Ishikawa (cell line): Measurements from ENCODE around the gene PRKCZ.

Experiments used
- CEBPB ChIP-seq: IDR thresholded peaks from 2 replicates; pipeline ENCODE4 v1.6.1; 2012
- CREB1 ChIP-seq: IDR thresholded peaks from 2 replicates; pipeline ENCODE4 v1.6.1; 2012; ENCODE audit warnings: low read depth
- EGR1 ChIP-seq: IDR thresholded peaks from 2 replicates; pipeline ENCODE4 v1.6.1; 2012
- EP300 ChIP-seq: IDR thresholded peaks from 2 replicates; pipeline ENCODE4 v1.6.1; 2012; ENCODE audit warnings: borderline replicate concordance
- FOXM1 ChIP-seq: IDR thresholded peaks from 2 replicates; pipeline ENCODE4 v1.6.1; 2012; ENCODE audit warnings: low read depth, borderline replicate concordance
- NFIC ChIP-seq: IDR thresholded peaks from 2 replicates; pipeline ENCODE4 v1.6.1; 2012
- RAD21 ChIP-seq: IDR thresholded peaks from 2 replicates; pipeline ENCODE4 v1.6.1; 2012; ENCODE audit warnings: low read depth
- TAF1 ChIP-seq: IDR thresholded peaks from 2 replicates; pipeline ENCODE4 v1.6.1; 2012; ENCODE audit warnings: low read depth, mild to moderate bottlenecking
- TCF12 ChIP-seq: IDR thresholded peaks from 2 replicates; pipeline ENCODE4 v1.6.1; 2012; ENCODE audit warnings: low read depth
- TEAD4 ChIP-seq: IDR thresholded peaks from 2 replicates; pipeline ENCODE4 v1.6.1; 2012
- YY1 ChIP-seq: IDR thresholded peaks from 2 replicates; pipeline ENCODE4 v1.6.1; 2012; ENCODE audit warnings: low read depth
- ZBTB7A ChIP-seq: IDR thresholded peaks from 2 replicates; pipeline ENCODE4 v1.6.1; 2012; ENCODE audit warnings: low read depth
- TF ChIP-seq, protein P1 (sequence below): IDR thresholded peaks from 2 replicates; pipeline ENCODE4 v1.6.1; 2012
- TF ChIP-seq, protein P2 (sequence below): IDR thresholded peaks from 2 replicates; pipeline ENCODE4 v1.6.1; 2012
- TF ChIP-seq, protein P3 (sequence below): IDR thresholded peaks from 2 replicates; pipeline ENCODE4 v1.6.1; 2012; ENCODE audit warnings: low read depth, mild to moderate bottlenecking

PRKCZ gene

DNA sequence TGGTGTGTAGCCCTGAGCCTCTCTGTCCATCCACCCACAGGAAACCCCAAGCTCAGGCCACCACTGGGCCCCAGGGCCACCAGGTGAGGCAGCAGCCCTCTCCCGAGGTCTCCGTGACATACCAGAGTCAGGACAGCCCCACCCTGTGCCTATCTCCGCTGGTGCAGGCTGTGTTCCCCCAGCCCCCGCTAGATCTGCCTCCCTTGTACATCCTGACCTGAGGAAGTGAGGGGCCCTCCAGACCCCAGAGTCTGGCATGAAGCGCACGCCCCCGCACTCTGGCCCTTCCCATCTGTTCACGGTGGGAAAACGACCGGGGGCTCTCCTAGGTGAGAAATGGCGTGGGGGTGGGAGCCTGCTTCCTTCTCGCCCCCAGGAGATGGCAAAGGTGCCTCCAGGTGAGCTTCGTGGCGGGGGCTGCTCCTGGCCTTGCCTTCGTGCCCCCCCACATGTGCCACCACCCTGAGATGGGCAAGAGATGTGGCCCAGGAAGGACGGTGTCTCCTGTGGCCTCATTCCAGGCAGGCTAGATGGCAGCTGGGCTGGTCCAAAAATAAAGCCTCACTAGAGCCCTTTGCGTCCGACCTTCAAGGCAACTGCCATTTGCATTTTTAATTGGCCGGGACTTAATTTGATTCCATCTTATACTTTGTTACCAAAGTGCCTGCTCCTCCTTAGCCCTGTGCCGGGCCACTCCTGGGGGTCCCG lies 28.0 kb upstream of the PRKCZ start:
- no peak for TF ChIP-seq TAF1
- TF ChIP-seq CEBPB: no peak
- no peak for TF ChIP-seq RAD21
- no peak for TF ChIP-seq FOXM1
- TF ChIP-seq NFIC: no peak
- TF ChIP-seq, protein P1, sequence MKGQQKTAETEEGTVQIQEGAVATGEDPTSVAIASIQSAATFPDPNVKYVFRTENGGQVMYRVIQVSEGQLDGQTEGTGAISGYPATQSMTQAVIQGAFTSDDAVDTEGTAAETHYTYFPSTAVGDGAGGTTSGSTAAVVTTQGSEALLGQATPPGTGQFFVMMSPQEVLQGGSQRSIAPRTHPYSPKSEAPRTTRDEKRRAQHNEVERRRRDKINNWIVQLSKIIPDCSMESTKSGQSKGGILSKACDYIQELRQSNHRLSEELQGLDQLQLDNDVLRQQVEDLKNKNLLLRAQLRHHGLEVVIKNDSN: no peak
- no peak for TF ChIP-seq YY1
- TF ChIP-seq EGR1: no peak
- TF ChIP-seq, protein P2, sequence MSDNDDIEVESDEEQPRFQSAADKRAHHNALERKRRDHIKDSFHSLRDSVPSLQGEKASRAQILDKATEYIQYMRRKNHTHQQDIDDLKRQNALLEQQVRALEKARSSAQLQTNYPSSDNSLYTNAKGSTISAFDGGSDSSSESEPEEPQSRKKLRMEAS: no peak
- no peak for TF ChIP-seq ZBTB7A
- TF ChIP-seq, protein P3, sequence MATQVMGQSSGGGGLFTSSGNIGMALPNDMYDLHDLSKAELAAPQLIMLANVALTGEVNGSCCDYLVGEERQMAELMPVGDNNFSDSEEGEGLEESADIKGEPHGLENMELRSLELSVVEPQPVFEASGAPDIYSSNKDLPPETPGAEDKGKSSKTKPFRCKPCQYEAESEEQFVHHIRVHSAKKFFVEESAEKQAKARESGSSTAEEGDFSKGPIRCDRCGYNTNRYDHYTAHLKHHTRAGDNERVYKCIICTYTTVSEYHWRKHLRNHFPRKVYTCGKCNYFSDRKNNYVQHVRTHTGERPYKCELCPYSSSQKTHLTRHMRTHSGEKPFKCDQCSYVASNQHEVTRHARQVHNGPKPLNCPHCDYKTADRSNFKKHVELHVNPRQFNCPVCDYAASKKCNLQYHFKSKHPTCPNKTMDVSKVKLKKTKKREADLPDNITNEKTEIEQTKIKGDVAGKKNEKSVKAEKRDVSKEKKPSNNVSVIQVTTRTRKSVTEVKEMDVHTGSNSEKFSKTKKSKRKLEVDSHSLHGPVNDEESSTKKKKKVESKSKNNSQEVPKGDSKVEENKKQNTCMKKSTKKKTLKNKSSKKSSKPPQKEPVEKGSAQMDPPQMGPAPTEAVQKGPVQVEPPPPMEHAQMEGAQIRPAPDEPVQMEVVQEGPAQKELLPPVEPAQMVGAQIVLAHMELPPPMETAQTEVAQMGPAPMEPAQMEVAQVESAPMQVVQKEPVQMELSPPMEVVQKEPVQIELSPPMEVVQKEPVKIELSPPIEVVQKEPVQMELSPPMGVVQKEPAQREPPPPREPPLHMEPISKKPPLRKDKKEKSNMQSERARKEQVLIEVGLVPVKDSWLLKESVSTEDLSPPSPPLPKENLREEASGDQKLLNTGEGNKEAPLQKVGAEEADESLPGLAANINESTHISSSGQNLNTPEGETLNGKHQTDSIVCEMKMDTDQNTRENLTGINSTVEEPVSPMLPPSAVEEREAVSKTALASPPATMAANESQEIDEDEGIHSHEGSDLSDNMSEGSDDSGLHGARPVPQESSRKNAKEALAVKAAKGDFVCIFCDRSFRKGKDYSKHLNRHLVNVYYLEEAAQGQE: no peak
- TF ChIP-seq TCF12: no peak
- no peak for TF ChIP-seq EP300
- TF ChIP-seq TEAD4: no peak
- no peak for TF ChIP-seq CREB1

DNA sequence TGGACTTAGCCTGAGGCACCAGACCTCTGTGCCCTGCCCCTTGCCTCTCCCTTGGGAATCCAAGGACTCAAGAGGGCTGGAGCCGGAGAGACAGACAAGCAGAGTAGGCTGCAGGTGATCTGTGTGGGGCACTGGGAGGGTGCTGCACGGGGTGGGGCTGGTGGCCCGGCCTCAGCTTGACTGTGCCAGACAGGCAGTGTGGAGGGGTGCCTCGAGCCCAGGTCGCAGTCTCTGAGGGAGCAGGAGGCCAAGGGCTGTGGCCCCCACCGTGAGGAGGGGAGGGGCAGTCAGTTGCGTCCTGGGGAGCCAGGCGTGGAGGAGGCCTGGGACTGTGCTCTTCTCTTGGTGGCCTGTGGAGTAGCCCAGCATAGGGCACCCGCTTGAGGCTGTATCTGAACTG lies 27.0 kb upstream of the PRKCZ start:
- TF ChIP-seq, protein P1: no peak
- TF ChIP-seq YY1: no peak
- TF ChIP-seq TAF1: no peak
- TF ChIP-seq EP300: no peak
- TF ChIP-seq, protein P3: no peak
- TF ChIP-seq TCF12: no peak
- no peak for TF ChIP-seq CREB1
- TF ChIP-seq TEAD4: no peak
- no peak for TF ChIP-seq ZBTB7A
- TF ChIP-seq, protein P2: no peak
- TF ChIP-seq FOXM1: no peak

DNA sequence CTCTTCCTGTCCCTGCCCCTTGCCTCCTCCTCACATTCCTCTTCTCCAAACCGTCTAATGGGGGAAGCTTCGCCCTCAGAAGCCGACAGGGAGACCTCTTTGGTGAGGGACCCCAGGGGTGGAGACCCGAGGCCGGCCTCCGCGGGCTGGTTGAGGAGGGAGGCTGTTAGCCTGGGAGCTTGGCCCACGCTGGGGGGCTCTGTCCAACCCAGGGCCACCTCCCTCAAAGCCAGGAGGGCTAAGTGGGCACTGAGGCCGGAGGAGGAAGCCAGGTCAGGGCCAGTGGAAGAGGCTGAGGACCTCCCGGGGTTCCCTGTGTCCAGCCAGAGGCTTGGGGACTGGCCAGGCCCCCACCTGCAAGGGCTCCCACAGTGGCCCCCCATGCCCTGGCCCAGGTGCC lies 25.8 kb upstream of the PRKCZ start:
- TF ChIP-seq ZBTB7A (no peak), TCF12 (no peak), YY1 (no peak), RAD21 (no peak), TEAD4 (no peak), EP300 (no peak), NFIC (no peak), TAF1 (no peak)
- TF ChIP-seq, protein P2: no peak
- TF ChIP-seq, protein P3: no peak

DNA sequence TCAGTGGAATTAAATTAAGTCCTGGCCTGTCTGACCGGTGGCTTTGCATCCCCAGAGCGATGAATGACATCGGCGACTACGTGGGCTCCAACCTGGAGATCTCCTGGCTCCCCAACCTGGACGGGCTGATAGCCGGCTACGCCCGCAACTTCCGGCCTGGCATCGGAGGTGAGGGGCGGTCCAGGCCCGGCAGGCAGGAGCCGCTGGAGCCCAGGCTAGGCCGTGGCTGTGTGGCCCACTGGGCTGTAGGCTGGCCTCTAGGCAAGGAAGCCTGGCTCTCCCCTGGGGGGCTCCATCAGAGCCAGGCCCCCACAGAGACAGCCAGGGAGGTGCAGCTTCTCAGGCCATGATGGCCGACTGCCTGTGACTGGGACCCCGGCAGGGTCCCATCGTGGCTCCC lies 25.3 kb upstream of the PRKCZ start:
- TF ChIP-seq EP300 (no peak), FOXM1 (no peak), TAF1 (no peak)
- TF ChIP-seq, protein P3: no peak
- TF ChIP-seq, protein P2: no peak
